ENCODE results near the gene LHX8.

DNA sequence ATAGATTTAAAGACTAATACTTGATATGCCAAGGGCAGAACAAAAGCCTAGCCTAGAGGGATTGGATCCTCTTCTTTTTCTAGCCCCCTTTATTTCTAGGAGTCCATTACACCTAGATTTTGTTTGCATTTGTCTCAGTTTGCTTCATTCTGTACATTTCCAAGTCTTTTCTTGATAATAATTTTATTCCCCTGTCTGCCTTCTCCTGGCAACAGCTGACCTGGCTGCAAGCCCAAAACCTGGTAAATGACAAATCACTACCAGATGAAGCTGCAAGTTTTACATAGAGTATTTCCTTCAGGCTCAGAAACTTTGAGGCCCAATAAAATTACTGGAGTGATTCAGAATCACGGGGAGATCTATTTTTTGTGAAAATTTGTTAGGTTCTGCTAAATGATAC is 36.5 kb upstream of the LHX8 start:
- no peak for TF ChIP-seq POLR2A (IDR thresholded peaks at IDR 0.05)
- TF ChIP-seq, protein P1, sequence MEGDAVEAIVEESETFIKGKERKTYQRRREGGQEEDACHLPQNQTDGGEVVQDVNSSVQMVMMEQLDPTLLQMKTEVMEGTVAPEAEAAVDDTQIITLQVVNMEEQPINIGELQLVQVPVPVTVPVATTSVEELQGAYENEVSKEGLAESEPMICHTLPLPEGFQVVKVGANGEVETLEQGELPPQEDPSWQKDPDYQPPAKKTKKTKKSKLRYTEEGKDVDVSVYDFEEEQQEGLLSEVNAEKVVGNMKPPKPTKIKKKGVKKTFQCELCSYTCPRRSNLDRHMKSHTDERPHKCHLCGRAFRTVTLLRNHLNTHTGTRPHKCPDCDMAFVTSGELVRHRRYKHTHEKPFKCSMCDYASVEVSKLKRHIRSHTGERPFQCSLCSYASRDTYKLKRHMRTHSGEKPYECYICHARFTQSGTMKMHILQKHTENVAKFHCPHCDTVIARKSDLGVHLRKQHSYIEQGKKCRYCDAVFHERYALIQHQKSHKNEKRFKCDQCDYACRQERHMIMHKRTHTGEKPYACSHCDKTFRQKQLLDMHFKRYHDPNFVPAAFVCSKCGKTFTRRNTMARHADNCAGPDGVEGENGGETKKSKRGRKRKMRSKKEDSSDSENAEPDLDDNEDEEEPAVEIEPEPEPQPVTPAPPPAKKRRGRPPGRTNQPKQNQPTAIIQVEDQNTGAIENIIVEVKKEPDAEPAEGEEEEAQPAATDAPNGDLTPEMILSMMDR (IDR thresholded peaks at IDR 0.05 in 4 of 5, conservative IDR thresholded peaks at IDR 0.05 in 1 of 5) = no peak

All from gastrocnemius medialis (tissue), 4 donors.